MM.1S (cell line): Measurements from ENCODE around the gene MYZAP.

Experiments used
- CTCF ChIP-seq: fragments of 300-600 bp; sonication (generic); IDR thresholded peaks from 2 replicates; pipeline ENCODE4 v1.5.1; 2016; ENCODE audit warnings: antibody characterized with exemption, low read length, mixed read lengths
- EZH2 ChIP-seq: fragments of 300-600 bp; sonication (generic); optimal IDR thresholded peaks from 2 replicates; pipeline ENCODE3; 2017; ENCODE audit warnings: low read depth, mild to moderate bottlenecking, antibody characterized with exemption, low read length, mixed read lengths

GRCh38 chr15:57647791-57648130 lies 56.1 kb downstream of the MYZAP start:
- TF ChIP-seq CTCF (no peak), EZH2 (no peak)
